Large intestine (tissue), 3 donors: ENCODE results near the gene ARRB1. TPM values are rescaled to one million over a fixed set of nuclear protein-coding genes. Genes with fewer than 3 reads are reported as not detected.

ENCODE experiments used
- DNase-seq, 2 donors: peaks; one replicate each; pipeline versions ENCODE4 v3.0.0 to v3.0.0-alpha.2; 2013
- H3K27ac ChIP-seq: one replicate; pipeline ENCODE4 v1.5.1; 2013; ENCODE audit warnings: low read length
- H3K27me3 ChIP-seq: 2 replicates; pipeline ENCODE4 v1.6.1; 2013; ENCODE audit warnings: low read length; ENCODE audit not compliant: control insufficient read depth, insufficient read depth
- H3K36me3 ChIP-seq: 2 replicates; pipeline ENCODE4 v1.6.1; 2013; ENCODE audit warnings: low read length; ENCODE audit not compliant: control insufficient read depth, insufficient read depth
- H3K4me1 ChIP-seq: one replicate; pipeline ENCODE4 v1.6.1; 2013; ENCODE audit warnings: low read length; ENCODE audit not compliant: control insufficient read depth, insufficient read depth
- H3K4me3 ChIP-seq: one replicate; pipeline ENCODE4 v1.5.1; 2013; ENCODE audit warnings: low read length
- H3K9me3 ChIP-seq: one replicate; pipeline ENCODE4 v1.6.1; 2013; ENCODE audit warnings: mild to moderate bottlenecking, low read depth, low read length, moderate library complexity; ENCODE audit not compliant: control insufficient read depth
- whole genome bisulfite sequencing: methylation state at CpG from one replicate; pipeline ENCODE4 v1.1.5; 2013; ENCODE audit warnings: low lambda C conversion rate; ENCODE audit not compliant: insufficient coverage; 5-methylcytosine and 5-hydroxymethylcytosine counted together
- polyA plus RNA-seq: library from polyadenylated mRNA; unstranded; fragments of 120-200 nt; gene quantifications from one replicate; pipeline ENCODE4 v1.2.1, GENCODE V29; 2013

ARRB1 gene
- polyA plus RNA-seq, 1 donor = 26.9 TPM

DNA sequence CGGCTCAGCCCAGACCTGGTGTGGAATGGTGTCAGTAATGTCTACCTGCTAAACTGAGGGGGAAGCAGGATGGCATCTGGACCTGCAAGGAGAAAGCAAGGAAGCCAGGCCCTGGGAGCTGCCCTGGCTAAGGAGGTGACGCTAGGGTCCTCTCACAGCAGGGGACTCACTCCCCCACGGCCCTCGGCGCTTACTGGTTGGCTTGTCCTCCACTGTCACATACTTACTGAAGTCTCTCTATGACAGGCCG lies 62.0 kb downstream of the ARRB1 start:
- H3K27me3 ChIP-seq = no peaks in the 10 kb centered on the region
- H3K27ac ChIP-seq = no peak overlapping the region
- H3K4me1 ChIP-seq = no peaks in the 10 kb centered on the region
- H3K4me3 ChIP-seq = no peak overlapping the region
- H3K9me3 ChIP-seq = no peaks in the 10 kb centered on the region
- WGBS = 60% methylated on average over 1 of the region's 6 CpGs
- H3K36me3 ChIP-seq = peaks cover 51% of the 10 kb centered on the region
- DNase-seq = no peak

DNA sequence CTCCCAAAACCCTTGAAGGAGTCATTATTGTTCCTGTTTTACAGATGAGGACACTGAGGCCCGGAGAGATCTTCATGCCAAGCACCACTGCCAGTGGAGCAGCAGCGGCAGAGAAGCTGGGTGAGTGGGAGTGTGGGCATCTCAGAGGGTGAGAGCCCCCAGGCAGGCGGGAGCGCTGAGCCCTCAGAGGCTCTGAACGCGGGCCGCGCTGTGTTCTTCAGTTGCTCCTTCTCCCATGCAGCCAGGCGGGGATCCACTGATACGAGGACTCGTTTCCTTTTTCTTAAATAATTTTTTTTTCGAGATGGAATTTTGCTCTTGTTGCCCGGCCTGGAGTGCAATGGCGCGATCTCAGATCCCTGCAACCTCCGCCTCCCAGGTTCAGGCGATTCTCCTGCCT lies 63.9 kb downstream of the ARRB1 start:
- WGBS = no CpG with 5 or more reads among the region's 17 CpGs
- H3K9me3 ChIP-seq = no peaks in the 10 kb centered on the region
- DNase-seq = no peak
- peaks cover 66% of the 10 kb centered on the region for H3K36me3 ChIP-seq
- H3K4me3 ChIP-seq = no peak overlapping the region
- H3K27me3 ChIP-seq = no peaks in the 10 kb centered on the region
- no peaks in the 10 kb centered on the region for H3K4me1 ChIP-seq
- no peak overlapping the region for H3K27ac ChIP-seq

DNA sequence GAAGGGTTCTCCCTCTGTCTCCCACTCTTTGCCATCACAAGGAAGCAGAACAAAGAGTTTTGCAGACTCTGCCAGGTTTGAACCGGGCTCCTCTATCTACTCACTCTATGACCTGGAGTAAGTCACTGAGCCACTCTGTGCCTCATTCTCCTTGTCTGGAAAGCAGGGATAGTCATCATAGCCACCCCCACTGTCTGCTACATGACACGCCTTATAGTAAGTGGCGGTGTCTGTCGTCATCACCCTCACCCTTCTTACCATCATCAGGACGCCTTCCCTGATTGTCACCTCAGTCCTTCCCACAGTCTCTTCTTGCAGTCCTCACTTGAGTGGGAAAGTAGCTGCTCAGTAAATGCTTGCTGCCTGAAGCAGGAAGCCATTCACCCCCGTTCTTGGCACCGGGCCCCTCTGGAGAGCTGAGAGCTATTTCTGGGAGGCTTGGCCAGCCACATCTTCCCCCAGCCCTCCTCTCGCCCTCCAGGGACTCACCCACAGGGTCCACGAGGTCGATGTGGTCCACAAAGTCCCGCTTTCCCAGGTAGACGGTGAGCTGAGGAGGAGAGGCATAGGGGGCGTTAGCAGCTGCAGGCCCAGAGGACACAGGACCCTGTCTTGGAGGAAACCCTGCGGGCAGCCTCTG lies 64.5 kb downstream of the ARRB1 start:
- Histone ChIP-seq H3K9me3 (no peaks in the 10 kb centered on the region), H3K36me3 (peaks cover 73% of the 10 kb centered on the region), H3K27me3 (no peaks in the 10 kb centered on the region), H3K4me1 (no peaks in the 10 kb centered on the region), H3K4me3 (no peak overlapping the region), H3K27ac (no peak overlapping the region)
- no peak for DNase-seq
- WGBS = 93% methylated on average over 3 of the region's 14 CpGs

DNA sequence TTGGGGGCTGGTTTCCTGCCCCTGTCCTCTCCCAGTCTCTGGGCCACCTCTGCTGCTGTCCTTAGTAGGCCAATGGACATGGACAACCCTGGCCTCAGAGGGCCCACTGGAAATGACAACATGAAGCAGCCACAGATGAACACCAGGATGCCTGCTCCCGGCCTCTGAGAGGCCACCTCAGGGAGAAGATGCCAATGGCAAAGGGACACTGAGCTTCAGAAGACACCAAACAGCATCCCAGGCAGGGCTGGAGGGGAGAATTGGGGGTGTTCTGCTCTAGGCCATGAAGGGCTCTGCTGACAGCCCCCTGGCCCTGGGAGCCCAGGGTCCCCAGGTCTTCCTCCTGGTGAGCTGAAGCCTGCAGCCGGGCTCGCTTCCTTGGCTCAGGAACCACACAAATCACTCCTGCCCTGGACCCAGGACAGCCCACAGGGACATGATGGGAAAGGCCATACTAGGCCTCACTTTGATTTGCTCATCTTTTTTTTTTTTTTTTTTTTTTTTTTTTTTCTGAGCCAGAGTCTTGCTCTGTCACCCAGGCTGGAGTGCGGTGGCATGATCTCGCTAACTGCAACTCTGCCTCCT lies 65.6 kb downstream of the ARRB1 start:
- Histone ChIP-seq H3K4me1 (peaks cover 5% of the 10 kb centered on the region), H3K4me3 (no peak overlapping the region), H3K27me3 (no peaks in the 10 kb centered on the region), H3K36me3 (peaks cover 77% of the 10 kb centered on the region), H3K9me3 (no peaks in the 10 kb centered on the region), H3K27ac (no peak overlapping the region)
- DNase-seq = no peak
- no CpG with 5 or more reads among the region's 5 CpGs for WGBS

DNA sequence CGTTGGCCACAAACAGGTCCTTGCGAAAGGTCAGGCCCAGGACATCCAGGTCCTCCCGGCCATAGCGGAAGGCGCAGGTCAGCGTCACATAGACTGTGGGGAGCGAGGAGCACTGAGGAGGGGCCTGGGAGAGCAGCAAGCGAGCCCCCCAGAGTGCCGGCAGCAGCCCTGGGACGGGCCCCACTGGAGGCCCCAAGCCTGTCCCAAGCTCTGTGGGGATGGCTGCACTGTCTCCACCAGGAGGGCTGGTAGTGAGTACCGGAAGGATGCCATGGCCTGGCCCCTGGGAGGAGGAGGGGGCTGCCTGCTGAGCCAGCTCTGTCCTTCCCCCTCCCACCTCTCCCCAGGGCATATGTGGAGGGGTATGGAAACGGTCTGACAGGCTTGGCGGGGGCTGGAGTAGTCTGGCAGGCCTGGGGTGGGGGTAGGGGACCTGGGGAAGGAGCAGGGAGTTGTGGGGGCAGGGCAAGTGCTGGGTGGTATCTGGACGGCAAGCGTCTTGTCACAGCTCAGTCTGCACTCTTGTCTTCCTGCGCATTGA lies 68.0 kb downstream of the ARRB1 start:
- no peak overlapping the region for H3K27ac ChIP-seq
- no peak for DNase-seq
- H3K36me3 ChIP-seq = peaks cover 77% of the 10 kb centered on the region
- no peaks in the 10 kb centered on the region for H3K27me3 ChIP-seq
- no peaks in the 10 kb centered on the region for H3K9me3 ChIP-seq
- H3K4me3 ChIP-seq = no peak overlapping the region
- 100% methylated on average over 3 of the region's 16 CpGs for WGBS
- peaks cover 11% of the 10 kb centered on the region for H3K4me1 ChIP-seq

DNA sequence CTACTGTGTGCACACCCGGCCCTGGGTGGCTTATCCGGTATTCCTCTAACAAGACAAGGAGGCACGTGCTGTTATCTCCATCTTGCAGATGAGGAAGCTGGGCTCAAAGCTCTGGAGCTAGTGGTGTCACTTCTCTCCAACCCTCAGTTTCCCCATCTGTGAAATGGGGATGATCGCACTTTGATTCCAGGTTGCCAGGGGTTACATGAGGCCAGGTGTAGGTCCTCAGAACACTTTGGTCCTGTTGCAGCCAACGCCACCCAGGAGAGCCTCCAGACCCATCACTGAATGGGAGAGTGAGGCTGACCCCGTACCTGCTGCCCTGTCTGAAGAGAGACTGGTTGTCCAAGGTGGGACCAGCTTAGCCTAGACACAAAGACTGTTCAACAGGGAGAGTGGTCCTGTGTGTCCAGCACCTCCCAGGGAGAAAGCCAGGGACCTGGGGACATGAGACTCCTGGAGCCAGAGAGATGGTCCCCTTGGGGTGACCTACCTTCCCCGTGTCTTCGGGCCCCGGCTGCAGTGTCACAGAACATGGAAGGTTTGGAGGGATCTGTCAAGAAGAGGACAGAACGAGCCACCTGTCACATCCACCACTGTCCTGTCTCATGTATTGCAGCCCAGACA lies 69.9 kb downstream of the ARRB1 start:
- H3K36me3 ChIP-seq = peaks cover 84% of the 10 kb centered on the region
- no peak overlapping the region for H3K27ac ChIP-seq
- no peaks in the 10 kb centered on the region for H3K27me3 ChIP-seq
- no peak for DNase-seq
- WGBS = no CpG with 5 or more reads among the region's 10 CpGs
- no peak overlapping the region for H3K4me3 ChIP-seq
- H3K9me3 ChIP-seq = no peaks in the 10 kb centered on the region
- H3K4me1 ChIP-seq = peaks cover 11% of the 10 kb centered on the region

DNA sequence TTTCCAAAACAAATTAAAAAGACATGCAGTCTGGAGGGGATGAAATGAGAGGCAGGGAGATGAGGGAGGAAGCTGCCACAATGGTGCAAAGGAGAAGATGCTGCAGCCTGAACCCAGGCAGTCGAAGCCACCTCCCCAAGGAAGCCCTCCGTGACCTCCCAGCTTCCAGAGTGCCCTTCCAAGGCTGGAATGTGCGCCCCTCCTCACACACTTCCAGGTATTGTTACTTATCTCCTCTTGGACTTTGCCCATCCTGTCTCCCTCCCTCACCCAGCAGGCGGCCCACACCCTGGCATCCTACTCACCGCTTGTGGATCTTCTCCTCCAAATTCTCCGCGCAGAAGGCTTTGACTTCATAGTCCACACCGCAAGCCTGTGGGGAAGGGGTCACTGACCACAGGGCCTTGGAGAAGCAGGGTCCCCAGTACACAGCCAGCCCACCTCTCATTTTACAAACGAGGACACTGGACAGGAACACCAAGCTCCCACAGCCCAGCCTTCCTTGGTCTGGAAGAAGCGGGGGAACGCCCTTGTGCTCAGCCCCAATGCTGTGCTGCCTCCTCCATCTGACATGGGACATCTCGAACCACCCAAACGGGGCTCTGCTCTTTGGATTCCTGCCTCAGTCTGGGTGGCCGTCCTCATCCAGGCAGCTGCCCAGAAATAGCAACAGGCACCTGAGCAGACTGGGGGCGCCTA lies 70.5 kb downstream of the ARRB1 start:
- Histone ChIP-seq H3K36me3 (peaks cover 82% of the 10 kb centered on the region), H3K4me1 (peaks cover 11% of the 10 kb centered on the region), H3K4me3 (no peak overlapping the region), H3K27me3 (no peaks in the 10 kb centered on the region), H3K27ac (peak overlapping the region; percentile 22), H3K9me3 (no peaks in the 10 kb centered on the region)
- no CpG with 5 or more reads among the region's 15 CpGs for WGBS
- DNase-seq = peak; percentile 53 to 81

DNA sequence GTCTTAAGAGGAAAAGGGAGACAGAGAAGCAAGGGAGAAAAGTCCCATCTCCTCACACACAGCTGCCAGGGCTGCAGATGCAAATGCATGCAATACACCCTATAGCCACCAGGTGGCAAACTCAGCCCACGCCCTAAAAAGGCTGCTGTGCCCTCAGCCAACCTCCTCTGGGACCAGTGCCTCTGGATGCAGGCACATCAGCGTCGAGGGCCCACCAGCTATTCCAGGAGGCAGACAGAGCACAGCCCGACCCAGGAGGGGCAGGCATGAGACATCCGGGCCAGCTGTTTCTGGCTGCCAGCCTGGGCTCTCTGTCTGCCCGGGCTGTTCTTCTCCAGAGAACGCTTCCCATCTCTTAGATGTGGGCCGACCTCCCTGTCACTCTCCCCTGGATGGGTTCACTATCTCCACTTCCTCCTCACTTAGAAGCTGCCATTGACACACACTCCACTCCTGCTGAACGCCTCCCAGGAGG lies 71.2 kb downstream of the ARRB1 start:
- no peaks in the 10 kb centered on the region for H3K27me3 ChIP-seq
- peaks cover 80% of the 10 kb centered on the region for H3K36me3 ChIP-seq
- peak overlapping the region; percentile 22 for H3K27ac ChIP-seq
- H3K4me3 ChIP-seq = no peak overlapping the region
- H3K4me1 ChIP-seq = peaks cover 15% of the 10 kb centered on the region
- DNase-seq = peak; percentile 74 to 75
- H3K9me3 ChIP-seq = no peaks in the 10 kb centered on the region
- WGBS = no CpG with 5 or more reads among the region's 9 CpGs

DNA sequence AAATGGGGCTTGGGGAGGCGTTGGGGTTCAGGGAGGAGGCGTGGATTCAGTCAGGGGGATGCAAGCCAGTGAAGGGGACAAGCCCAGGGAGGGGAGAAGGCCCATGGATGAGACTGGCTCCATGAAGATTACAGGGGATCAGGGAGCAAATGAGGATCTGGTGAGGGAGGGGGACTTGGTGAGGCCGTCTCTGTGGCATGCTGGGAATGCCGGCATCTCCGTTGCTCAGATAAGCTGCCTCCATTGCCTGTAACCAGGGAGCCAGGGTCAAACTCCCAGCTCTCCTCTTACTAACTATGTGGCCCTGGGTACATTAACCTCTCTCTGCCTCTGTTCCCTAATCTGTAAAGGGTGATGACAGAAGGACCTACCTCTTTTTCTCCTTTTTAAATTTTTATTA lies 72.2 kb downstream of the ARRB1 start:
- DNase-seq = no peak
- no peaks in the 10 kb centered on the region for H3K27me3 ChIP-seq
- no CpG with 5 or more reads among the region's 5 CpGs for WGBS
- no peak overlapping the region for H3K4me3 ChIP-seq
- peaks cover 74% of the 10 kb centered on the region for H3K36me3 ChIP-seq
- H3K27ac ChIP-seq = no peak overlapping the region
- H3K9me3 ChIP-seq = no peaks in the 10 kb centered on the region
- H3K4me1 ChIP-seq = peaks cover 16% of the 10 kb centered on the region

DNA sequence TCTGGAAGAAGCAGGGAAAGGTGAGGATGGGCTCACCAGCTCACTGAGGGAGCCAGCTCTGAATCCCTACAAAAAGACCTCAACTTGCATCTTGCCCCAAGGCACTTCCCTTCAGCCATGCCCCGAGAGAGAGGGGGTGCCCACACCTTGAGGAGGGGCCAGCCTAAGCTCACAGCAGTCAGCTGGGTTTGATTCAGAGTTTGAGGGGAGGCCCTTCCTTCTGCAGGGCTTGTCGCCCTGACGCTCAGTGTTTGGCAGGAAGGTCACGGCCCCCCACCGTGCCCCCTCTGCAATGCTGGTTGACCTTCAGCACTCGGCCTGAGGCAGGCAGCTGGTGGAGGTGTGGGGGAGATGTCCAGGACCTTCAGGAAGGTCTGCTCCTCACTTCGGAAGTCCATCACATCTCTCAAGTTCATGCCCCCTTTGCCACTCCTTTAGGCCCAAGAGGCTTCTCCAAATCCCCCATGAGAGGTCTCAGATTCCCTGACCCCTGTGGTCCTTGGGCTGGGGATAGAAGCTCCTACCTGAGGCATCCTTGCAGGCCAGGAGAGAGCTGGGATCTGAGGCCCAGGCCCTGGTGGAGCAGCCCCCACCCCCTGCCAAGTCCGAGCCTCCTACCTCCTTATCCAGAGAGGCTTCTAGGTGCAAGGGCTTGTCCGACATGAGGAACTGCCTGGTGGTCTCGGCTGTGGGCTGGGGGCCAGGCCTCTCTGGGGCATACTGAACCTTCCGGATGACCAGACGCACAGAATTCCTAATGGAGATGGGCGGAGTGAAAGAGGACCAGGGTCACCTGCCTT lies 73.3 kb downstream of the ARRB1 start:
- WGBS = no CpG with 5 or more reads among the region's 13 CpGs
- no peak overlapping the region for H3K4me3 ChIP-seq
- no peaks in the 10 kb centered on the region for H3K9me3 ChIP-seq
- H3K4me1 ChIP-seq = peaks cover 16% of the 10 kb centered on the region
- H3K27ac ChIP-seq = no peak overlapping the region
- H3K27me3 ChIP-seq = no peaks in the 10 kb centered on the region
- H3K36me3 ChIP-seq = peaks cover 75% of the 10 kb centered on the region
- DNase-seq = no peak
